Measurements from ENCODE around the gene SASH1.

- TF ChIP-seq CTCF (IDR thresholded peaks at IDR 0.05) = no peak
- no peak for TF ChIP-seq POLR2A (IDR thresholded peaks at IDR 0.05)
Measured at GRCh38 chr6:148544421-148544820, 201.8 kb downstream of the SASH1 start.

Measured in esophagus squamous epithelium (tissue), 4 donors.